MCF 10A (cell line): ENCODE results near the gene MDFIC2. TPM values are rescaled to one million over a fixed set of nuclear protein-coding genes. Genes with fewer than 3 reads are reported as not detected.
"Not testable (repeated sequence)": the region's sequence is repeated elsewhere in the genome, so short reads cannot be mapped to it uniquely, and the experiment has no call there.

ENCODE experiments used
- BruUV-seq: library from RNA; stranded (reverse); fragments of 400-500 nt; replicated peaks from 2 replicates; lab custom pipeline; 2021; lab: Mats Ljungman, UMichigan
- CTCF ChIA-PET: fragments of 300-600 bp; sonication (Branson Sonifier 250); formaldehyde crosslinking; extraction: SDS; loops from one replicate; lab custom pipeline; 2021; ENCODE audit warnings: antibody characterized with exemption, inconsistent platforms; lab: Yijun Ruan, JAX
- POLR2A ChIA-PET: fragments of 300-600, 350-650 bp; sonication (Branson Sonifier 250); formaldehyde crosslinking; extraction: SDS; loops from one replicate; lab custom pipeline; 2020; ENCODE audit warnings: antibody characterized with exemption, inconsistent platforms; lab: Yijun Ruan, JAX
- DNase-seq: peaks from one replicate; pipeline ENCODE4 v3.0.0-alpha.2; 2018; ENCODE audit not compliant: unreplicated experiment
- H3K27ac Mint-ChIP-seq: one replicate; pipeline ENCODE4 v1.8.0; 2022; ENCODE audit warnings: mild to moderate bottlenecking, low read depth, mixed read lengths; ENCODE audit not compliant: unreplicated experiment
- H3K27me3 Mint-ChIP-seq: one replicate; pipeline ENCODE4 v1.8.0; 2022; ENCODE audit warnings: mixed read lengths; ENCODE audit not compliant: insufficient read depth, unreplicated experiment
- H3K36me3 Mint-ChIP-seq: one replicate; pipeline ENCODE4 v1.8.0; 2022; ENCODE audit warnings: mild to moderate bottlenecking, moderate library complexity, mixed read lengths; ENCODE audit not compliant: insufficient read depth, unreplicated experiment
- H3K4me1 Mint-ChIP-seq: one replicate; pipeline ENCODE4 v1.8.0; 2022; ENCODE audit warnings: mixed read lengths; ENCODE audit not compliant: insufficient read depth, unreplicated experiment
- H3K4me3 Mint-ChIP-seq: one replicate; pipeline ENCODE4 v1.8.0; 2022; ENCODE audit warnings: mild to moderate bottlenecking, moderate library complexity, mixed read lengths; ENCODE audit not compliant: unreplicated experiment
- H3K9me3 Mint-ChIP-seq: one replicate; pipeline ENCODE4 v1.8.0; 2022; ENCODE audit warnings: mixed read lengths; ENCODE audit not compliant: unreplicated experiment
- intact Hi-C: fragments of 100-400 bp; cut with micrococcal nuclease; formaldehyde crosslinking; loops from 2 replicates; pipeline ENCODE4 v1.14.1; 2022
- total RNA-seq: library from RNA; stranded (reverse); gene quantifications from 2 replicates; pipeline ENCODE4 v1.2.3, GENCODE V29; 2022
- TF ChIP-seq, protein P1 (sequence below): fragments of 200-600 bp; IDR thresholded peaks from one replicate; pipeline ENCODE4 v1.8.0; 2022; ENCODE audit warnings: antibody characterized with exemption, mild to moderate bottlenecking; ENCODE audit not compliant: unreplicated experiment

MDFIC2 gene
- total RNA-seq, 1 experiment from 2014 or later: not detected

DNA sequence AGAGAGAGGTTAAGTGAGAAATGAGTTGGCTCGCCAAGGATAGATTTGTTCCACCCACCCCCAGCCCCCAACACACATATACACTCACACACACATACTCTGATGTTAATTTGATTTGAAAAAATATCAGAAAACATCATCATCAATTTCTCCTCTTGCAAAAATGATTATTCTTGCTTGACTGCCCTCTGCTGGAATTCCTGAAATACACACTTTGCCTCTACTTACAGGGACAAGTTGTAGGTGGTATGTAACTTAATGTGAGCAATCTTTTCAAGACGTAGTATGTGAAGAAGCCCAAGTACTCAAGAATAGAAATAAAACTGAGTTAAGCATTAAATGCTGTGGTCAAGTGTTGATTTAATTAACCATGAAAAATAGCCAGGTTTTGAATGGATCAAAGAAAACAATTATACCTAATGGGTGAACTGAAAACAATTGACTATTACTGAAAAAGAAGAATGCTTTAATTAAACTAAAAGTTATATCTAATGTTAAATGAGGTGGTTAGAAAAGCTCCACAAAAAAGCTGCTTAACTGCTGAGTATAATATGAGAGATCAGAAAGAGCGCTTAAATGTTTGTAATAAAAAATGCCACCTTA, 46.6 kb upstream of the MDFIC2 start:
- peak; percentile 37 for DNase-seq
- H3K9me3 Mint-ChIP-seq: no peaks in the 10 kb centered on the region
- POLR2A ChIA-PET: no interaction called here
- no peak overlapping the region for H3K27ac Mint-ChIP-seq
- H3K36me3 Mint-ChIP-seq: no peaks in the 10 kb centered on the region
- intact Hi-C loops: loop anchor here (1.0 kb wide), 3 partner anchors 239 to 295 kb away; no protein-coding TSS in a partner anchor
- TF ChIP-seq, protein P1, sequence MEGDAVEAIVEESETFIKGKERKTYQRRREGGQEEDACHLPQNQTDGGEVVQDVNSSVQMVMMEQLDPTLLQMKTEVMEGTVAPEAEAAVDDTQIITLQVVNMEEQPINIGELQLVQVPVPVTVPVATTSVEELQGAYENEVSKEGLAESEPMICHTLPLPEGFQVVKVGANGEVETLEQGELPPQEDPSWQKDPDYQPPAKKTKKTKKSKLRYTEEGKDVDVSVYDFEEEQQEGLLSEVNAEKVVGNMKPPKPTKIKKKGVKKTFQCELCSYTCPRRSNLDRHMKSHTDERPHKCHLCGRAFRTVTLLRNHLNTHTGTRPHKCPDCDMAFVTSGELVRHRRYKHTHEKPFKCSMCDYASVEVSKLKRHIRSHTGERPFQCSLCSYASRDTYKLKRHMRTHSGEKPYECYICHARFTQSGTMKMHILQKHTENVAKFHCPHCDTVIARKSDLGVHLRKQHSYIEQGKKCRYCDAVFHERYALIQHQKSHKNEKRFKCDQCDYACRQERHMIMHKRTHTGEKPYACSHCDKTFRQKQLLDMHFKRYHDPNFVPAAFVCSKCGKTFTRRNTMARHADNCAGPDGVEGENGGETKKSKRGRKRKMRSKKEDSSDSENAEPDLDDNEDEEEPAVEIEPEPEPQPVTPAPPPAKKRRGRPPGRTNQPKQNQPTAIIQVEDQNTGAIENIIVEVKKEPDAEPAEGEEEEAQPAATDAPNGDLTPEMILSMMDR: peak; percentile 60
- H3K27me3 Mint-ChIP-seq: peaks cover 74% of the 10 kb centered on the region
- CTCF ChIA-PET: interaction anchor here (0.6 to 3.6 kb wide), 22 partner anchors 10 to 408 kb away, joined by 3 to 53 read pairs (median 5); no protein-coding TSS in a partner anchor
- no peaks in the 10 kb centered on the region for H3K4me1 Mint-ChIP-seq
- H3K4me3 Mint-ChIP-seq: no peak overlapping the region
- no TSS peak for BruUV-seq

DNA sequence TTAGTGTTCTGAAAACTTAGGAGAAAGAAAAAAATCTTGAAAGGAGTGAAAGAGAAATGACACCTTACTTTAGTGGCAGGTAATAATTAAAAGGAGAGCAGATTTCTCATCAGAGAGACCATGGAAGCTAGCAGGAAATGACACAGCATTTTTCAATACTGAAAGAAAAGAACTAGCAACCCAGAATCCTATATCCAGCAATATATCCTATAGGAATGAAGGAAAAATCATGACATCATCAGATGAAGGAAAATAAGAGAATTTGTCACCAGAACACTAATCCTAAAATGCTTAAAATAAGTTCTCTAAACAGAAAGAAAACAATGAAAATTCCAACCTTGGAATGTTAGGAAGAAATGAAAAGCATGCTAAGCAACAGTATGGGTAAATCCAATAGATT, 39.8 kb upstream of the MDFIC2 start:
- no peak overlapping the region for H3K27ac Mint-ChIP-seq
- TF ChIP-seq, protein P1: no peak
- no peak overlapping the region for H3K4me3 Mint-ChIP-seq
- BruUV-seq: no TSS peak
- DNase-seq: no peak
- ChIA-PET CTCF (interaction anchor here (0.6 to 0.7 kb wide), 3 partner anchors 14 to 751 kb away, joined by 4 read pairs; no protein-coding TSS in a partner anchor), POLR2A (no interaction called here)
- no peaks in the 10 kb centered on the region for H3K4me1 Mint-ChIP-seq
- no peaks in the 10 kb centered on the region for H3K36me3 Mint-ChIP-seq
- no peaks in the 10 kb centered on the region for H3K9me3 Mint-ChIP-seq
- peaks cover 87% of the 10 kb centered on the region for H3K27me3 Mint-ChIP-seq
- intact Hi-C loops: no loop called here

- no peaks in the 10 kb centered on the region for H3K4me1 Mint-ChIP-seq
- intact Hi-C loops: no loop called here
- ChIA-PET CTCF (no interaction called here), POLR2A (no interaction called here)
- H3K36me3 Mint-ChIP-seq: no peaks in the 10 kb centered on the region
- TF ChIP-seq, protein P1: no peak
- H3K9me3 Mint-ChIP-seq: no peaks in the 10 kb centered on the region
- DNase-seq: no peak
- BruUV-seq: no TSS peak
- peaks cover 49% of the 10 kb centered on the region for H3K27me3 Mint-ChIP-seq
- no peak overlapping the region for H3K27ac Mint-ChIP-seq
- H3K4me3 Mint-ChIP-seq: no peak overlapping the region
Measured at GRCh38 chr3:70342149-70342548, 29.7 kb upstream of the MDFIC2 start.

- H3K36me3 Mint-ChIP-seq, intact Hi-C loops, POLR2A ChIA-PET, DNase-seq, BruUV-seq, H3K4me3 Mint-ChIP-seq, H3K9me3 Mint-ChIP-seq, H3K4me1 Mint-ChIP-seq, CTCF ChIA-PET, H3K27ac Mint-ChIP-seq: not testable (repeated sequence)
- H3K27me3 Mint-ChIP-seq: peaks cover 22% of the 10 kb centered on the region
Measured at GRCh38 chr3:70336885-70337284, 24.4 kb upstream of the MDFIC2 start.
